Fibroblast of skin of left quadriceps (primary cell): Measurements from ENCODE around the gene STPG1.

Experiments
- DNase-seq, 2 experiments: peaks; one replicate each; pipeline ENCODE4 v3.0.0-alpha.2; 2013; ENCODE audit warnings: low read depth in 2 of 2

The STPG1 gene

GRCh38 chr1:24317956-24318614 lies 95.5 kb downstream of the STPG1 start:
- no peak for DNase-seq

- no peak for DNase-seq
Observed at GRCh38 chr1:24317081-24317480, 96.5 kb downstream of the STPG1 start.

DNA sequence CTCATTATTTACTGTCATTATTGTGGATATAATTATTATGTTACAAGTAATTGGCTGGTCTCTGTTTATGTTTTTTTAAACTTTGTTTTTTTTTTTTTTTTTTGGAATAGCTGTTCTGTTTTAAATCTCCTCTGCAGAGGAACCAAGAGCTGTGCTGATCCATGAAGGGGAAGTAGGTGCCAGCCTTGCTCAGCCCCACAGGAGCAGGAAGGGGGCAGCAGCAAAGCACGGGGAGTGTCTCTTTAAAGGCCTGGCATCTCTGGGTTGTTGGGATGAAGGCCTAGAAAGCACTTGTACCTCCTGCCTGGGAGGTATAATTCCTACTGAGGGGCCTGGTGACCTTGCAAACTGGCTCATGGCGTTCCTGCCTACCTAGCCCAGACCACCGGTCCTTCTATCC lies 96.9 kb downstream of the STPG1 start:
- no peak for DNase-seq

GRCh38 chr1:24315391-24315790 lies 98.2 kb downstream of the STPG1 start:
- no peak for DNase-seq

DNA sequence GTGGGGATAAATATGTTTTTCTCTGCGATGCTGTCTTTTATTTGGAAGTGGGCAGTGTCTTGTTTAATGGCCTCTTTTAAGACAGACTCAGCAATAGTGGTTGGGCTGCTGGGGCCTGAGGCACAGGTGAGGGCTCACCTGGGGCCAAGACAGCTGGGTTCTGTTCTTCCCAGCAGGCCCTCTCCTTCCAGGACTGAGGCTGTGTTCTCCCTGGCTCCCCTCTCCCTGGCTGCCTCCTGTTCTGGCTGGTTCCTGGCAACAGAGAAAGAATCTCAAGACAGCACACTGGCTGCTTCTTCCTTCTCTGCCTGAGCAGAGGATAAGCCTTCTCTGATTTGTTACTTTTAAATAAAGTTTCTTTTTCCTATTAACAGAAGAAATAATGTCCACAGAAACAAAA lies 101.8 kb downstream of the STPG1 start:
- no peak for DNase-seq

DNA sequence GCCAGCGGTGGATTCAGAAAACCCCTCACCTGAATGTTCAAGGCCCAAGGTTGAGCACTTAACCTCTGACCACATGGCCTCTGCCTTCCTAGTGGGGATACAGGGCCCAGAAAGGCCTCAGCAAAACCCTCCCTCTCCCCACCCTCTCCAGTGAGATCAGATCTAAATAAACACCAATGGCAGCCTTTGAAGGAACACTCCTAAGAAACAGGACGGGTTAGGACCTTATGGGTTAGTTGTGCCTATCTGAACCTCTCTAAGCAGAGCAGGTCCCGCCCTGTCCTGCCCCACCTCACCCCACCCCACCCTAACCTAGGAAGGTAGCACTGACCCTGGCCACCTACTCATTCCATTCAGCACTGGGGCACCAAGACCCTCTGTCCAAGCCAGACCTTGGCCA lies 102.3 kb downstream of the STPG1 start:
- DNase-seq, result no peak

DNA sequence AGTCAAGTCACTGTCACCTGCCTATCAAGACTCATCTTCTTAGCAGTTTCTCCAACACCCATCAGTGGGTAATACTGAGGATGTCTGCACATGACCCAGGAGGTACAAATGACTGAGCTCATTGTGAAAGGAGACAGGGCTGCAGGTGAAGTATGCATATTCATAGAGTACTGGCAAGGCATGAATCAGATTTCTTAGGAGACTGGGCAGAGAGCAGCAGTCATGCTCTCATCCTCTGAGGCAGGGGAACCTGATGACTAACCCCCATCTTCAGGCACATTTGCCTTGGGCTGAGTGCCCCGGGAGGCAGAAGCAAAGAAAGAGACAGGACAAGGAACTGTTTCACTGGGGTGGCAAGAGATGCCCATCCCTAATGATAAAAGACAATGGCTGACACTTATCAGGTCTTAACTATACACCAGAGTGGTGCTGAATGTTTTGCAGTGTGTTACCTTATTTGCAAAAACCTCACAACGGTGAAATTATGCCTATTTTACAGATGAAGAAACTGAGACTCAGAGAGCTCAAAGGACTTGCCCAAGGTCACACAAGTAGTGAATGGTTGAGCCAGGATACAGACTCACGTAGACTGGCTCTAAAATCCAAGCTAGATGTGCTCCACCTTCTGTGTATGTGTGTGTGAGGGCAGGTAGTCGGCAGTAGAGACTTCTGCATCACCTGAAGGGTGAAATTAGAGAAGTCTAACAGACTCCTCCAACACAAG lies 103.7 kb downstream of the STPG1 start:
- DNase-seq, result no peak

GRCh38 chr1:24308365-24309015 lies 105.1 kb downstream of the STPG1 start:
- no peak for DNase-seq
